Hepatocyte (in vitro differentiated cells): ENCODE results near the gene SNAPC3.

Experiments used
- CTCF ChIP-seq: fragments of 200-600 bp; sonication (generic); IDR thresholded peaks from 2 replicates; pipeline ENCODE4 v1.5.1; 2016; ENCODE audit warnings: antibody characterized with exemption, mild to moderate bottlenecking; ENCODE audit not compliant: poor library complexity
- EZH2phosphoT487 ChIP-seq: fragments of 200-600 bp; sonication (generic); IDR thresholded peaks from one replicate; pipeline ENCODE4 v1.6.1; 2018; ENCODE audit warnings: antibody characterized with exemption, mild to moderate bottlenecking, low read depth, moderate library complexity; ENCODE audit not compliant: unreplicated experiment, severe bottlenecking

- no peak for TF ChIP-seq CTCF
- no peak for TF ChIP-seq EZH2phosphoT487
Measured at GRCh38 chr9:15374310-15374709, 48.4 kb upstream of the SNAPC3 start.
